SU-DHL-6 (cell line): ENCODE measurements around the gene NBPF14.
"Not testable (repeated sequence)": the region's sequence is repeated elsewhere in the genome, so short reads cannot be mapped to it uniquely, and the experiment has no call there.

Experiments used
- CTCF ChIP-seq: fragments of 200-600 bp; sonication (generic); IDR thresholded peaks from one replicate; pipeline ENCODE4 v1.5.1; 2017; ENCODE audit warnings: antibody characterized with exemption, mild to moderate bottlenecking, low read length, moderate library complexity; ENCODE audit not compliant: insufficient read depth, poor library complexity, severe bottlenecking
- EZH2phosphoT487 ChIP-seq: fragments of 200-600 bp; sonication (generic), shearing (Covaris generic); conservative IDR thresholded peaks from 2 replicates; pipeline ENCODE4 v1.6.1; 2018; ENCODE audit warnings: mild to moderate bottlenecking, antibody characterized with exemption, low read length, moderate library complexity, mixed read lengths

DNA sequence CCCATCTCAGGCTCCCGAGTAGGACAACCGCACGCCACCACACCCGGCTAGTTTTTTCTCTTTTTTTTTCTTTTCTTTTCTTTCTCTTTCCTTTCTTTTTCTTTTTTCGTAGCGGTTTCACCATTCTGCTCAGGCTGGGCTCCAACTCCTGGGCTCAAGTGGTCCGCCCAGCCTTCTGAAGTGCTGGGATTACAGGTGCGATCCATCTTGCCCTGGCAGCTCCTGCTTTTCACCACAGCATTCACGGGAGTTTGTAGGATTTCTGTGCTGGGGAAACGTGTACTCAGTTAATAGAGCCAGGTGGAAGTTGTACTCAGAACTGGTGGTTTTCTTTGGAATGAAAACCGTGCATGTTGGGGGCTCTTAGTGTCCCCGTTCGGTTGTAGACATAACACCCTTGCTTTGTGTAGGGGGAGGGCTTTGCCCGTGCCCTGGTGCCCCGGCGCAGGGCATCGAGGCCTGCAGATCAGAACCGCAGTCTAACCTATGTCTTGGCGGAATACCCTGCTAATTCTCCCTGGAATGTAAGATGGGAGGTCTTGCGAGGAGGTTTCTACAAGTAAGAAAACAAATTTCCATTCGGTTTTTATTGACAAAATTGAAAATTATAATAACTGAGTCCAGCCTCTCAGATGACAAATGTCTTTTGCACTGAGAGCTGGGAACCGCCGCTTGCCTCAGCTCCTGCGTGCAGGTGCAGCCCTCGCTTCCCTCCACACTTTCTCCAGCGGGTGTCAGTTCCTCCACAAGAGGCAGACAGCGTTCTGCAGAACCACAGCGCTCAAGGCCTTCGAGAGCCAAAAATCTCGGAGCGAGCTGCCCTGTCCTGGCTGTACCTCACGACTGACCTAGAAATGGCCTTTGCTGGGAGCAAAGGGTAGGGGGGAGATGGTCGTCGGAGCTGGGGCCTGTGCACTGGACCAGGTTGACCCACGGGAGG is 72.3 kb downstream of the NBPF14 start:
- not testable (repeated sequence) for TF ChIP-seq CTCF, EZH2phosphoT487
